ENCODE data around the gene MCEE. TPM values are rescaled to one million over a fixed set of nuclear protein-coding genes. Genes with fewer than 3 reads are reported as not detected.

MCEE gene
- total RNA-seq = 10.5 and 12.6 TPM in 2 replicates

GRCh38 chr2:71130152-71130904 is at the start of gene MCEE, which contains the start of gene MPHOSPH10:
Gene MCEE, minus strand, starts transcription at chr2:71130229. Its CDS starts 10 bp downstream, at chr2:71130219.
Gene MPHOSPH10, plus strand, starts transcription at chr2:71130634. Its CDS starts 32 bp downstream, at chr2:71130666.

GRCh38 chr2:71068218-71069035 is 61.6 kb downstream of the MCEE start, which contains the start of gene NAGK:
Gene NAGK, plus strand, starts transcription at chr2:71068648. Its CDS starts 36 bp downstream, at chr2:71068684.

Small RNA genes lying within 50 kb of the gene (small RNA-seq; reads per million reads assigned to genes)
- gene AC007881.1 (ENCODE audit: low replicate concordance) = not detected

Other genes starting within 250 kb of the MCEE start
- 2.6 and 4.2 TPM in 2 replicates for gene VAX2, start 229.7 kb downstream of the MCEE start, total RNA-seq
- gene ATP6V1B1, start 194.3 kb downstream of the MCEE start, total RNA-seq = 1.9 TPM in 1 of 2 replicates, not detected in the other
- 0.72 and 1.3 TPM in 2 replicates for gene ANKRD53, start 151.6 kb downstream of the MCEE start, total RNA-seq
- 27.1 and 43.5 TPM in 2 replicates for gene TEX261, start 135.4 kb downstream of the MCEE start, total RNA-seq
- 46.4 and 62.4 TPM in 2 replicates for gene NAGK, start 61.6 kb downstream of the MCEE start, total RNA-seq
- 17.5 and 21.0 TPM in 2 replicates for gene MPHOSPH10, start 405 bp upstream of the MCEE start, total RNA-seq
- under 0.01 TPM in 2 replicates for gene PAIP2B, start 96.9 kb upstream of the MCEE start, total RNA-seq
- gene ZNF638, start 201.6 kb upstream of the MCEE start, total RNA-seq = 119 and 125 TPM in 2 replicates